GM19468 (cell line): ENCODE data around the gene MAJIN.

Experiments used
- ATAC-seq: cut with Tn5 transposase; IDR thresholded peaks from one replicate; pipeline ENCODE4 v1.9.1; 2021; ENCODE audit warnings: mild to moderate bottlenecking, moderate library complexity, moderate number of reproducible peaks; ENCODE audit not compliant: unreplicated experiment; ENCODE audit errors: extremely low read depth

The MAJIN gene

GRCh38 chr11:64933935-64934681 lies 37.8 kb downstream of the MAJIN start:
- ATAC-seq, result no peak

- ATAC-seq, result no peak
Observed at GRCh38 chr11:64933213-64933934, 38.5 kb downstream of the MAJIN start.

GRCh38 chr11:64932324-64932723 lies 39.6 kb downstream of the MAJIN start:
- ATAC-seq, result no peak

GRCh38 chr11:64931290-64931689 lies 40.6 kb downstream of the MAJIN start:
- ATAC-seq, result no peak

GRCh38 chr11:64930340-64930739 lies 41.6 kb downstream of the MAJIN start:
- ATAC-seq, result no peak

- ATAC-seq, result no peak
Observed at GRCh38 chr11:64929625-64930024, 42.3 kb downstream of the MAJIN start.

- no peak for ATAC-seq
Observed at GRCh38 chr11:64928957-64929356, 43.0 kb downstream of the MAJIN start.

- ATAC-seq, result no peak
Observed at GRCh38 chr11:64926689-64927088, 45.2 kb downstream of the MAJIN start.

GRCh38 chr11:64925536-64926436 lies 46.1 kb downstream of the MAJIN start:
- no peak for ATAC-seq

GRCh38 chr11:64924910-64925284 lies 47.0 kb downstream of the MAJIN start:
- ATAC-seq, result no peak

GRCh38 chr11:64923944-64924909 lies 47.7 kb downstream of the MAJIN start, which contains the start of gene PPP2R5B:
TSS of gene PPP2R5B (plus strand) at chr11:64924689. CDS start at chr11:64925735, 1,046 bp downstream.
- ATAC-seq, result peak; percentile 51

- ATAC-seq, result no peak
Observed at GRCh38 chr11:64923151-64923661, 48.7 kb downstream of the MAJIN start.

- no peak for ATAC-seq
Observed at GRCh38 chr11:64921384-64921783, 50.5 kb downstream of the MAJIN start.

GRCh38 chr11:64920124-64920523 lies 51.8 kb downstream of the MAJIN start:
- ATAC-seq, result no peak

- no peak for ATAC-seq
Observed at GRCh38 chr11:64919627-64920026, 52.3 kb downstream of the MAJIN start.

GRCh38 chr11:64918017-64918416 lies 53.9 kb downstream of the MAJIN start:
- ATAC-seq, result no peak

- no peak for ATAC-seq
Observed at GRCh38 chr11:64917663-64917995, 54.3 kb downstream of the MAJIN start.

GRCh38 chr11:64916775-64917662 lies 54.9 kb downstream of the MAJIN start, which contains the start of gene ATG2A:
TSS of gene ATG2A (minus strand) at chr11:64917209. CDS start at chr11:64917135, 74 bp downstream.
- peak; percentile 94 for ATAC-seq
